MM.1S (cell line): ENCODE results near the gene IQCB1.
"Not testable (repeated sequence)": the region's sequence is repeated elsewhere in the genome, so short reads cannot be mapped to it uniquely, and the experiment has no call there.

ENCODE experiments used
- DNase-seq: peaks from one replicate; pipeline ENCODE4 v3.0.0-alpha.2; 2015
- H2AFZ ChIP-seq: fragments of 300-600 bp; sonication (generic); 2 replicates; pipeline ENCODE4 v1.6.0; 2016; ENCODE audit warnings: antibody characterized with exemption, low read length
- H3F3A ChIP-seq: fragments of 300-600 bp; sonication (generic); 2 replicates; pipeline ENCODE4 v1.6.1; 2016; ENCODE audit warnings: mild to moderate bottlenecking, antibody characterized with exemption, low read length, moderate library complexity, mixed read lengths; ENCODE audit not compliant: insufficient read depth
- H3K27ac ChIP-seq: fragments of 300-600 bp; sonication (generic); 2 replicates; pipeline ENCODE4 v1.5.1; 2016; ENCODE audit warnings: mild to moderate bottlenecking, low read length
- H3K27me3 ChIP-seq: fragments of 300-600 bp; sonication (generic); replicated peaks from 2 replicates; pipeline ENCODE4 v1.6.0; 2016; ENCODE audit warnings: low read length; ENCODE audit not compliant: insufficient read depth
- H3K36me3 ChIP-seq: fragments of 300-600 bp; sonication (generic); replicated peaks from 2 replicates; pipeline ENCODE4 v1.6.1; 2016; ENCODE audit warnings: mild to moderate bottlenecking, low read length, mixed read lengths; ENCODE audit not compliant: insufficient read depth
- H3K4me1 ChIP-seq: fragments of 300-600 bp; sonication (generic); 2 replicates; pipeline ENCODE4 v1.6.1; 2016; ENCODE audit warnings: low read length, mixed read lengths
- H3K4me2 ChIP-seq: fragments of 300-600 bp; sonication (generic); 2 replicates; pipeline ENCODE4 v1.6.0; 2016; ENCODE audit warnings: low read depth, low read length
- H3K4me3 ChIP-seq: fragments of 300-600 bp; sonication (generic); 2 replicates; pipeline ENCODE4 v1.5.1; 2016; ENCODE audit warnings: low read length, mixed read lengths
- H3K79me2 ChIP-seq: fragments of 300-600 bp; sonication (generic); 2 replicates; pipeline ENCODE4 v1.6.1; 2016; ENCODE audit warnings: mixed run types, low read length, mixed read lengths
- H3K9ac ChIP-seq: fragments of 300-600 bp; sonication (generic); 2 replicates; pipeline ENCODE4 v1.6.1; 2016; ENCODE audit warnings: low read length, mixed read lengths
- H3K9me2 ChIP-seq: fragments of 300-600 bp; sonication (generic); replicated peaks from 2 replicates; pipeline ENCODE4 v1.6.1; 2016; ENCODE audit warnings: mild to moderate bottlenecking, low read length, mixed read lengths; ENCODE audit not compliant: insufficient read depth
- H3K9me3 ChIP-seq: fragments of 300-600 bp; sonication (generic); replicated peaks from 2 replicates; pipeline ENCODE4 v1.6.1; 2016; ENCODE audit warnings: mild to moderate bottlenecking, low read length, mixed read lengths; ENCODE audit not compliant: insufficient read depth
- H4K20me1 ChIP-seq: fragments of 300-600 bp; sonication (generic); 2 replicates; pipeline ENCODE4 v1.6.1; 2016; ENCODE audit warnings: mild to moderate bottlenecking, low read length, moderate library complexity, mixed read lengths; ENCODE audit not compliant: insufficient read depth
- CTCF ChIP-seq: fragments of 300-600 bp; sonication (generic); IDR thresholded peaks from 2 replicates; pipeline ENCODE4 v1.5.1; 2016; ENCODE audit warnings: antibody characterized with exemption, low read length, mixed read lengths
- EZH2 ChIP-seq: fragments of 300-600 bp; sonication (generic); optimal IDR thresholded peaks from 2 replicates; pipeline ENCODE3; 2017; ENCODE audit warnings: low read depth, mild to moderate bottlenecking, antibody characterized with exemption, low read length, mixed read lengths
- EZH2phosphoT487 ChIP-seq: fragments of 300-600 bp; sonication (generic); IDR thresholded peaks from 2 replicates; pipeline ENCODE4 v1.6.1; 2018; ENCODE audit warnings: antibody characterized with exemption, low read length

The IQCB1 gene

GRCh38 chr3:121781611-121782010 lies 53.2 kb downstream of the IQCB1 start:
- Histone ChIP-seq H2AFZ (no peak overlapping the region), H3K27me3 (no peaks in the 10 kb centered on the region), H3K4me3 (no peak overlapping the region), H3F3A (no peaks in the 10 kb centered on the region; the same call in 1 of the 2 replicates), H4K20me1 (no peaks in the 10 kb centered on the region), H3K4me1 (no peaks in the 10 kb centered on the region; the same call in 1 of the 2 replicates), H3K4me2 (no peak overlapping the region), H3K9me2 (no peaks in the 10 kb centered on the region), H3K79me2 (0 out of 2 replicates have a peak, but pooled peaks cover 5% of the 10 kb centered on the region), H3K9me3 (no peaks in the 10 kb centered on the region), H3K36me3 (peaks cover 17% of the 10 kb centered on the region), H3K9ac (no peak overlapping the region), H3K27ac (no peak overlapping the region)
- no peak for DNase-seq
- no peak for TF ChIP-seq EZH2
- TF ChIP-seq CTCF: no peak
- TF ChIP-seq EZH2phosphoT487: no peak

GRCh38 chr3:121775095-121775494 lies 59.8 kb downstream of the IQCB1 start:
- not testable (repeated sequence) for H3K9ac ChIP-seq, H2AFZ ChIP-seq, H3K27me3 ChIP-seq, H3K79me2 ChIP-seq, DNase-seq, H3K9me2 ChIP-seq, H3K4me1 ChIP-seq, H3K27ac ChIP-seq, H3F3A ChIP-seq, H3K4me3 ChIP-seq, H3K9me3 ChIP-seq, H3K4me2 ChIP-seq, H4K20me1 ChIP-seq
- H3K36me3 ChIP-seq: peaks cover 13% of the 10 kb centered on the region

- no peak for DNase-seq
- Histone ChIP-seq H3K4me2 (no peak overlapping the region), H3K9me2 (no peaks in the 10 kb centered on the region), H3K9ac (no peak overlapping the region), H3F3A (no peaks in the 10 kb centered on the region; the same call in 1 of the 2 replicates), H3K79me2 (no peaks in the 10 kb centered on the region), H2AFZ (no peak overlapping the region), H3K9me3 (no peaks in the 10 kb centered on the region), H3K27me3 (no peaks in the 10 kb centered on the region), H3K27ac (no peak overlapping the region), H4K20me1 (no peaks in the 10 kb centered on the region), H3K4me3 (no peak overlapping the region), H3K36me3 (peaks cover 5% of the 10 kb centered on the region), H3K4me1 (no peaks in the 10 kb centered on the region)
- no peak for TF ChIP-seq EZH2
- TF ChIP-seq EZH2phosphoT487: no peak
- TF ChIP-seq CTCF: no peak
These were observed 65.6 kb downstream of the IQCB1 start for GRCh38 chr3:121769246-121769645.

- Histone ChIP-seq H3K4me3 (no peak overlapping the region), H3K27ac (no peak overlapping the region), H3K36me3 (peaks cover 5% of the 10 kb centered on the region), H3K79me2 (no peaks in the 10 kb centered on the region), H3K27me3 (no peaks in the 10 kb centered on the region), H3K4me2 (no peak overlapping the region), H4K20me1 (no peaks in the 10 kb centered on the region), H3K9me2 (no peaks in the 10 kb centered on the region), H2AFZ (no peak overlapping the region), H3K9ac (no peak overlapping the region), H3F3A (no peaks in the 10 kb centered on the region; the same call in 1 of the 2 replicates), H3K4me1 (no peaks in the 10 kb centered on the region), H3K9me3 (no peaks in the 10 kb centered on the region)
- DNase-seq: no peak
- TF ChIP-seq EZH2phosphoT487 (no peak), EZH2 (no peak), CTCF (no peak)
These were observed 66.4 kb downstream of the IQCB1 start for GRCh38 chr3:121768452-121768851.
